H1 (cell line): ENCODE data around the gene COA4. TPM values are rescaled to one million over a fixed set of nuclear protein-coding genes. Genes with fewer than 3 reads are reported as not detected.

ENCODE experiments used
- CTCF ChIA-PET: fragments of 300-600 bp; sonication (Branson Sonifier 250); formaldehyde crosslinking; loops from one replicate; lab custom pipeline; 2021; ENCODE audit not compliant: partially characterized antibody; lab: Charles Lee
- POLR2A ChIA-PET: fragments of 300-600 bp; sonication (Branson Sonifier 250); formaldehyde crosslinking; loops from one replicate; lab custom pipeline; 2021; ENCODE audit warnings: inconsistent platforms; ENCODE audit not compliant: partially characterized antibody; lab: Charles Lee
- DNase-seq, 2 experiments: peaks; one replicate each; pipeline versions ENCODE4 v3.0.0 to v3.0.0-alpha.2; 2010 to 2022; ENCODE audit warnings: low spot score in 2 of 2, low read depth in 1 of 2, mixed read lengths in 1 of 2
- FAIRE-seq: peaks from 2 replicates; lab custom pipeline; 2011; peaks lifted over from hg19 to GRCh38; lab: Jason Lieb, UNC
- H2AFZ ChIP-seq: 2 replicates; pipeline ENCODE4 v1.8.1; 2012; ENCODE audit warnings: low read length, inconsistent platforms
- H2AK5ac ChIP-seq: 2 replicates; pipeline ENCODE4 v1.6.1; 2013; ENCODE audit warnings: low read depth, low read length
- H2BK120ac ChIP-seq: replicated peaks from 2 replicates; pipeline ENCODE3; 2013; ENCODE audit warnings: low read depth, low read length, inconsistent platforms
- H2BK12ac ChIP-seq: 2 replicates; pipeline ENCODE4 v1.6.1; 2013; ENCODE audit warnings: low read depth, low read length
- H2BK15ac ChIP-seq: 2 replicates; pipeline ENCODE4 v1.6.1; 2013; ENCODE audit warnings: low read length
- H2BK20ac ChIP-seq: 2 replicates; pipeline ENCODE4 v1.6.1; 2013; ENCODE audit warnings: low read length
- H2BK5ac ChIP-seq: 2 replicates; pipeline ENCODE4 v1.6.1; 2013; ENCODE audit warnings: low read depth, low read length
- H3K14ac ChIP-seq: 2 replicates; pipeline ENCODE4 v1.6.1; 2013; ENCODE audit warnings: inconsistent platforms; ENCODE audit not compliant: insufficient read length
- H3K18ac ChIP-seq: 2 replicates; pipeline ENCODE4 v1.6.1; 2013; ENCODE audit warnings: low read length; ENCODE audit errors: extremely low read depth
- H3K23ac ChIP-seq: 2 replicates; pipeline ENCODE4 v1.6.1; 2013; ENCODE audit warnings: inconsistent platforms; ENCODE audit not compliant: insufficient read length
- H3K23me2 ChIP-seq: 2 replicates; pipeline ENCODE4 v1.6.1; 2013; ENCODE audit warnings: low read depth, low read length
- H3K27ac ChIP-seq: 2 replicates; pipeline ENCODE4 v1.6.1; 2011; ENCODE audit warnings: low read depth, low read length, inconsistent platforms
- H3K27me3 ChIP-seq, 4 experiments: replicated peaks in 1 of 4; 1 replicate in 1 of 4; 2 replicates in 3 of 4; pipeline versions ENCODE4 v1.6.1 to v1.8.1; 2011 to 2013; ENCODE audit warnings: low read length in 3 of 4, mild to moderate bottlenecking in 3 of 4, inconsistent platforms in 2 of 4, mixed read lengths in 2 of 4, moderate library complexity in 1 of 4; ENCODE audit not compliant: control insufficient read depth in 3 of 4, insufficient read depth in 3 of 4; ENCODE audit errors: extremely low read depth in 1 of 4
- H3K36me3 ChIP-seq, 4 experiments: 2 replicates each; pipeline versions ENCODE4 v1.6.1 to v1.8.1; 2011 to 2013; ENCODE audit warnings: mild to moderate bottlenecking in 4 of 4, low read length in 3 of 4, moderate library complexity in 2 of 4, control low read depth in 1 of 4, inconsistent platforms in 1 of 4; ENCODE audit not compliant: insufficient read depth in 4 of 4, control insufficient read depth in 2 of 4
- H3K4ac ChIP-seq: replicated peaks from 2 replicates; pipeline ENCODE3; 2013; ENCODE audit warnings: low read length, low read depth, mixed read lengths, inconsistent platforms; ENCODE audit not compliant: insufficient read length
- H3K4me1 ChIP-seq, 4 experiments: replicated peaks in 1 of 4; 1 replicate in 1 of 4; 2 replicates in 3 of 4; pipeline versions ENCODE4 v1.6.1 to v1.8.1; 2011 to 2013; ENCODE audit warnings: low read length in 3 of 4, inconsistent platforms in 2 of 4, mixed read lengths in 1 of 4; ENCODE audit not compliant: insufficient read depth in 4 of 4, control insufficient read depth in 3 of 4
- H3K4me2 ChIP-seq, 2 experiments: 2 replicates each; pipeline versions ENCODE4 v1.6.1 to v1.8.1; 2011 to 2013; ENCODE audit warnings: low read depth in 2 of 2, low read length in 2 of 2, control low read depth in 1 of 2, inconsistent platforms in 1 of 2, mild to moderate bottlenecking in 1 of 2; ENCODE audit not compliant: insufficient read depth in 1 of 2
- H3K4me3 ChIP-seq, 4 experiments: fragments of 200-600, 300-600 bp in 1 of 4; sonication (generic), shearing (Covaris generic), sonication (Bioruptor Twin) in 1 of 4; 2 replicates each; pipeline versions ENCODE4 v1.5.1 to v1.8.1; 2011 to 2016; ENCODE audit warnings: low read length in 4 of 4, low read depth in 3 of 4, control low read depth in 2 of 4, inconsistent platforms in 2 of 4, mild to moderate bottlenecking in 2 of 4, mixed read lengths in 1 of 4, moderate library complexity in 1 of 4; ENCODE audit not compliant: insufficient read depth in 2 of 4; ENCODE audit errors: extremely low read depth in 1 of 4
- H3K56ac ChIP-seq: replicated peaks from 2 replicates; pipeline ENCODE3; 2013; ENCODE audit warnings: low read depth, mild to moderate bottlenecking, mixed read lengths, low read length, inconsistent platforms; ENCODE audit not compliant: insufficient read length
- H3K79me1 ChIP-seq: 2 replicates; pipeline ENCODE4 v1.6.1; 2013; ENCODE audit warnings: low read depth, low read length, control low read depth
- H3K79me2 ChIP-seq, 2 experiments: 2 replicates each; pipeline versions ENCODE4 v1.6.1 to v1.8.1; 2012 to 2013; ENCODE audit warnings: low read length in 2 of 2, mild to moderate bottlenecking in 2 of 2, inconsistent platforms in 1 of 2; ENCODE audit not compliant: insufficient read depth in 2 of 2, control insufficient read depth in 1 of 2
- H3K9ac ChIP-seq, 4 experiments: replicated peaks in 1 of 4; 1 replicate in 1 of 4; 2 replicates in 3 of 4; pipeline versions ENCODE4 v1.6.1 to v1.8.1; 2011 to 2013; ENCODE audit warnings: low read depth in 3 of 4, low read length in 3 of 4, control low read depth in 2 of 4, mild to moderate bottlenecking in 2 of 4, moderate library complexity in 2 of 4, inconsistent platforms in 1 of 4; ENCODE audit errors: extremely low read depth in 1 of 4
- H3K9me3 ChIP-seq, 2 experiments: 2 replicates each; pipeline versions ENCODE4 v1.6.1 to v1.8.1; 2012 to 2013; ENCODE audit warnings: mild to moderate bottlenecking in 2 of 2, moderate library complexity in 2 of 2, control low read depth in 1 of 2, inconsistent platforms in 1 of 2, low read depth in 1 of 2, low read length in 1 of 2, mixed read lengths in 1 of 2; ENCODE audit not compliant: insufficient read depth in 2 of 2
- H4K20me1 ChIP-seq, 2 experiments: replicated peaks in 1 of 2; 2 replicates each; pipeline versions ENCODE3 to v1.8.1; 2011 to 2013; ENCODE audit warnings: inconsistent platforms in 2 of 2, low read length in 2 of 2, mild to moderate bottlenecking in 1 of 2; ENCODE audit not compliant: insufficient read depth in 2 of 2, control insufficient read depth in 1 of 2
- H4K5ac ChIP-seq: 2 replicates; pipeline ENCODE4 v1.6.1; 2013; ENCODE audit warnings: low read length, low read depth, mixed read lengths, inconsistent platforms; ENCODE audit not compliant: insufficient read length
- H4K8ac ChIP-seq: 2 replicates; pipeline ENCODE4 v1.8.0; 2013; ENCODE audit warnings: mild to moderate bottlenecking, moderate library complexity, low read length, inconsistent platforms; ENCODE audit not compliant: insufficient read depth; ENCODE audit errors: extremely low read depth
- H4K91ac ChIP-seq: replicated peaks from 2 replicates; pipeline ENCODE3; 2013; ENCODE audit warnings: low read length, mixed read lengths, inconsistent platforms; ENCODE audit not compliant: insufficient read length
- TCF12 ChIP-seq: IDR thresholded peaks from 2 replicates; pipeline ENCODE4 v1.6.1; 2011; ENCODE audit warnings: low read depth, mild to moderate bottlenecking, low read length
- WGBS, 2 experiments: shearing (Covaris generic) in 1 of 2; methylation state at CpG; one replicate each; pipeline versions ENCODE4 v1.1.6 to v1.1.7; 2013 to 2015; ENCODE audit warnings: low lambda C conversion rate in 2 of 2, mixed read lengths in 2 of 2, inconsistent platforms in 1 of 2, low coverage in 1 of 2, missing lambda C conversion rate in 1 of 2; ENCODE audit not compliant: insufficient replicate concordance in 2 of 2, insufficient coverage in 1 of 2, insufficient read length in 1 of 2; ENCODE audit errors: extremely low coverage in 1 of 2, missing lambda C conversion rate in 1 of 2; 5-methylcytosine and 5-hydroxymethylcytosine counted together
- polyA plus RNA-seq, 7 experiments: library from polyadenylated mRNA; depleted of rRNA in 3 of 7; stranded (reverse) in 5 of 7; unstranded in 2 of 7; fragments of >200 nt in 5 of 7; fragments of 200-250 nt in 2 of 7; gene quantifications; 1 replicate in 5 of 7; 2 replicates in 1 of 7; 4 replicates in 1 of 7; pipeline versions ENCODE4 v1.2.1 to v1.2.3, GENCODE V29; 2011 to 2013; ENCODE audit warnings: missing spikeins in 2 of 7, mixed read lengths in 2 of 7
- total RNA-seq: library from RNA; stranded (reverse); fragmentation: NEBNext Ultra II Directional; extraction: Animal tissue kit (Norgen Biotek cat#: 25700); gene quantifications from 2 replicates; pipeline ENCODE4 v1.2.1, GENCODE V29; 2021

Gene COA4
- total and polyA plus RNA-seq, 2 of the 8 experiments (the other 6 are each of a cell fraction or from before 2014, with no cell fraction given) = 177 to 380 TPM

GRCh38 chr11:73859671-73860070, 17.0 kb downstream of the COA4 start:
- Histone ChIP-seq H2AFZ (no peak overlapping the region), H3K4me1 (peaks cover 0 to 8% (median 6%) of the 10 kb centered on the region in 4 experiments; a peak in 3 of 7 replicates), H2BK12ac (no peak overlapping the region), H2BK5ac (no peak overlapping the region), H3K4me3 (no peak overlapping the region), H4K91ac (no peak overlapping the region), H4K20me1 (no peaks in the 10 kb centered on the region), H3K14ac (no peak overlapping the region), H3K27me3 (no peaks in the 10 kb centered on the region), H4K8ac (no peak overlapping the region), H3K56ac (no peak overlapping the region), H2BK15ac (no peak overlapping the region), H2BK20ac (no peak overlapping the region), H3K18ac (no peak overlapping the region), H3K4me2 (no peak overlapping the region), H3K23ac (no peak overlapping the region), H4K5ac (no peak overlapping the region), H3K9me3 (no peaks in the 10 kb centered on the region), H3K27ac (no peak overlapping the region), H3K23me2 (no peaks in the 10 kb centered on the region), H3K79me1 (no peaks in the 10 kb centered on the region), H2BK120ac (no peak overlapping the region), H2AK5ac (no peak overlapping the region), H3K4ac (no peak overlapping the region), H3K79me2 (no peaks in the 10 kb centered on the region), H3K36me3 (peaks cover 2 to 9% (median 4%) of the 10 kb centered on the region in 4 experiments; a peak in 2 of 8 replicates), H3K9ac (no peak overlapping the region)
- 91% methylated on average over 2 of the region's 2 CpGs; no CpG with 5 or more reads in 1 of the 2 experiments for WGBS, 2 experiments
- DNase-seq (no peak), FAIRE-seq (no peak)
- ChIA-PET POLR2A (interaction anchor here (7.2 kb wide), 1 partner anchor 12 kb away, joined by 55 read pairs; no protein-coding TSS in a partner anchor), CTCF (interaction anchor here (0.8 to 1.3 kb wide), 5 partner anchors 9 to 131 kb away, joined by 3 to 7 read pairs (median 4); no protein-coding TSS in a partner anchor)
- TF ChIP-seq TCF12 = no peak
